Measurements from ENCODE around the gene NACC2. TPM values are rescaled to one million over a fixed set of nuclear protein-coding genes. Genes with fewer than 3 reads are reported as not detected.

Gene NACC2
- polyA plus RNA-seq, 1 donor: 11.8 TPM

GRCh38 chr9:136007934-136008692 is 87.0 kb downstream of the NACC2 start:
- peaks cover 8% of the 10 kb centered on the region for H3K9me3 ChIP-seq (ENCODE audit: control insufficient read depth, low read depth, low read length)
- no peak overlapping the region for H3K4me3 ChIP-seq (ENCODE audit: low read length)
- peaks cover 25% of the 10 kb centered on the region for H3K4me1 ChIP-seq (ENCODE audit: control insufficient read depth, insufficient read depth, low read length)
- DNase-seq: no peak
- H3K27ac ChIP-seq (ENCODE audit: low read length): peak overlapping the region; percentile 17
- no CpG with 5 or more reads among the region's 24 CpGs for WGBS (ENCODE audit: insufficient coverage, low lambda C conversion rate)
- H3K36me3 ChIP-seq (ENCODE audit: control insufficient read depth, insufficient read depth, low read length): peaks cover 20% of the 10 kb centered on the region
- no peaks in the 10 kb centered on the region for H3K27me3 ChIP-seq (ENCODE audit: control insufficient read depth, insufficient read depth, low read length)

- Histone ChIP-seq H3K27ac (ENCODE audit: low read length) (peak overlapping the region; percentile 17), H3K36me3 (ENCODE audit: control insufficient read depth, insufficient read depth, low read length) (peaks cover 19% of the 10 kb centered on the region), H3K4me1 (ENCODE audit: control insufficient read depth, insufficient read depth, low read length) (peaks cover 18% of the 10 kb centered on the region), H3K27me3 (ENCODE audit: control insufficient read depth, insufficient read depth, low read length) (no peaks in the 10 kb centered on the region), H3K4me3 (ENCODE audit: low read length) (no peak overlapping the region), H3K9me3 (ENCODE audit: control insufficient read depth, low read depth, low read length) (peaks cover 5% of the 10 kb centered on the region)
- no CpG with 5 or more reads among the region's 36 CpGs for WGBS (ENCODE audit: insufficient coverage, low lambda C conversion rate)
- no peak for DNase-seq
Measured at GRCh38 chr9:136007276-136007933, 87.7 kb downstream of the NACC2 start.

GRCh38 chr9:136006169-136006568 is 88.9 kb downstream of the NACC2 start:
- WGBS (ENCODE audit: insufficient coverage, low lambda C conversion rate): no CpG with 5 or more reads among the region's 7 CpGs
- DNase-seq: no peak
- Histone ChIP-seq H3K9me3 (ENCODE audit: control insufficient read depth, low read depth, low read length) (no peaks in the 10 kb centered on the region), H3K4me3 (ENCODE audit: low read length) (no peak overlapping the region), H3K36me3 (ENCODE audit: control insufficient read depth, insufficient read depth, low read length) (peaks cover 19% of the 10 kb centered on the region), H3K27ac (ENCODE audit: low read length) (no peak overlapping the region), H3K27me3 (ENCODE audit: control insufficient read depth, insufficient read depth, low read length) (no peaks in the 10 kb centered on the region), H3K4me1 (ENCODE audit: control insufficient read depth, insufficient read depth, low read length) (peaks cover 9% of the 10 kb centered on the region)

GRCh38 chr9:136004712-136005111 is 90.4 kb downstream of the NACC2 start:
- Histone ChIP-seq H3K36me3 (ENCODE audit: control insufficient read depth, insufficient read depth, low read length) (peaks cover 12% of the 10 kb centered on the region), H3K9me3 (ENCODE audit: control insufficient read depth, low read depth, low read length) (no peaks in the 10 kb centered on the region), H3K27ac (ENCODE audit: low read length) (no peak overlapping the region), H3K27me3 (ENCODE audit: control insufficient read depth, insufficient read depth, low read length) (no peaks in the 10 kb centered on the region), H3K4me1 (ENCODE audit: control insufficient read depth, insufficient read depth, low read length) (peaks cover 9% of the 10 kb centered on the region), H3K4me3 (ENCODE audit: low read length) (no peak overlapping the region)
- no CpG with 5 or more reads among the region's 15 CpGs for WGBS (ENCODE audit: insufficient coverage, low lambda C conversion rate)
- no peak for DNase-seq

- no CpG with 5 or more reads among the region's 9 CpGs for WGBS (ENCODE audit: insufficient coverage, low lambda C conversion rate)
- peaks cover 9% of the 10 kb centered on the region for H3K4me1 ChIP-seq (ENCODE audit: control insufficient read depth, insufficient read depth, low read length)
- no peaks in the 10 kb centered on the region for H3K9me3 ChIP-seq (ENCODE audit: control insufficient read depth, low read depth, low read length)
- no peaks in the 10 kb centered on the region for H3K27me3 ChIP-seq (ENCODE audit: control insufficient read depth, insufficient read depth, low read length)
- no peak overlapping the region for H3K4me3 ChIP-seq (ENCODE audit: low read length)
- DNase-seq: no peak
- H3K36me3 ChIP-seq (ENCODE audit: control insufficient read depth, insufficient read depth, low read length): peaks cover 7% of the 10 kb centered on the region
- no peak overlapping the region for H3K27ac ChIP-seq (ENCODE audit: low read length)
Measured at GRCh38 chr9:136004219-136004618, 90.9 kb downstream of the NACC2 start.

- peaks cover 3% of the 10 kb centered on the region for H3K36me3 ChIP-seq (ENCODE audit: control insufficient read depth, insufficient read depth, low read length)
- H3K27ac ChIP-seq (ENCODE audit: low read length): no peak overlapping the region
- H3K4me1 ChIP-seq (ENCODE audit: control insufficient read depth, insufficient read depth, low read length): peaks cover 9% of the 10 kb centered on the region
- no peak overlapping the region for H3K4me3 ChIP-seq (ENCODE audit: low read length)
- no peaks in the 10 kb centered on the region for H3K9me3 ChIP-seq (ENCODE audit: control insufficient read depth, low read depth, low read length)
- WGBS (ENCODE audit: insufficient coverage, low lambda C conversion rate): no CpG with 5 or more reads among the region's 15 CpGs
- no peaks in the 10 kb centered on the region for H3K27me3 ChIP-seq (ENCODE audit: control insufficient read depth, insufficient read depth, low read length)
- no peak for DNase-seq
Measured at GRCh38 chr9:136003411-136004218, 91.5 kb downstream of the NACC2 start.

GRCh38 chr9:136002881-136003280 is 92.2 kb downstream of the NACC2 start:
- no peak for DNase-seq
- no CpG with 5 or more reads among the region's 10 CpGs for WGBS (ENCODE audit: insufficient coverage, low lambda C conversion rate)
- Histone ChIP-seq H3K36me3 (ENCODE audit: control insufficient read depth, insufficient read depth, low read length) (no peaks in the 10 kb centered on the region), H3K4me1 (ENCODE audit: control insufficient read depth, insufficient read depth, low read length) (peaks cover 9% of the 10 kb centered on the region), H3K27me3 (ENCODE audit: control insufficient read depth, insufficient read depth, low read length) (no peaks in the 10 kb centered on the region), H3K27ac (ENCODE audit: low read length) (no peak overlapping the region), H3K4me3 (ENCODE audit: low read length) (no peak overlapping the region), H3K9me3 (ENCODE audit: control insufficient read depth, low read depth, low read length) (no peaks in the 10 kb centered on the region)

- Histone ChIP-seq H3K4me3 (ENCODE audit: low read length) (no peak overlapping the region), H3K4me1 (ENCODE audit: control insufficient read depth, insufficient read depth, low read length) (peaks cover 9% of the 10 kb centered on the region), H3K36me3 (ENCODE audit: control insufficient read depth, insufficient read depth, low read length) (no peaks in the 10 kb centered on the region), H3K27ac (ENCODE audit: low read length) (no peak overlapping the region), H3K27me3 (ENCODE audit: control insufficient read depth, insufficient read depth, low read length) (no peaks in the 10 kb centered on the region), H3K9me3 (ENCODE audit: control insufficient read depth, low read depth, low read length) (no peaks in the 10 kb centered on the region)
- no peak for DNase-seq
- WGBS (ENCODE audit: insufficient coverage, low lambda C conversion rate): no CpG with 5 or more reads among the region's 11 CpGs
Measured at GRCh38 chr9:136002215-136002614, 92.9 kb downstream of the NACC2 start.

- Histone ChIP-seq H3K27me3 (ENCODE audit: control insufficient read depth, insufficient read depth, low read length) (no peaks in the 10 kb centered on the region), H3K36me3 (ENCODE audit: control insufficient read depth, insufficient read depth, low read length) (no peaks in the 10 kb centered on the region), H3K9me3 (ENCODE audit: control insufficient read depth, low read depth, low read length) (no peaks in the 10 kb centered on the region), H3K27ac (ENCODE audit: low read length) (no peak overlapping the region), H3K4me1 (ENCODE audit: control insufficient read depth, insufficient read depth, low read length) (peaks cover 9% of the 10 kb centered on the region), H3K4me3 (ENCODE audit: low read length) (no peak overlapping the region)
- no peak for DNase-seq
- no CpG with 5 or more reads among the region's 18 CpGs for WGBS (ENCODE audit: insufficient coverage, low lambda C conversion rate)
Measured at GRCh38 chr9:136001231-136001630, 93.9 kb downstream of the NACC2 start.

- H3K4me1 ChIP-seq (ENCODE audit: control insufficient read depth, insufficient read depth, low read length): peaks cover 14% of the 10 kb centered on the region
Measured at GRCh38 chr9:135998410-135999071, 96.5 kb downstream of the NACC2 start.

More at GRCh38 chr9:135998410-135999071, 96.5 kb downstream of the NACC2 start:
- Histone ChIP-seq H3K36me3 (ENCODE audit: control insufficient read depth, insufficient read depth, low read length) (no peaks in the 10 kb centered on the region), H3K4me3 (ENCODE audit: low read length) (no peak overlapping the region), H3K27me3 (ENCODE audit: control insufficient read depth, insufficient read depth, low read length) (no peaks in the 10 kb centered on the region), H3K9me3 (ENCODE audit: control insufficient read depth, low read depth, low read length) (peaks cover 3% of the 10 kb centered on the region), H3K27ac (ENCODE audit: low read length) (no peak overlapping the region)
- no peak for DNase-seq
- WGBS (ENCODE audit: insufficient coverage, low lambda C conversion rate): no CpG with 5 or more reads among the region's 16 CpGs
